Adrenal gland (tissue), 5 donors: ENCODE data around the gene ADAM33.

ENCODE experiments used
- POLR2A ChIP-seq, 2 donors: fragments of 450-650 bp; IDR thresholded peaks; one replicate each; pipeline ENCODE4 v1.6.1; 2017; ENCODE audit warnings: antibody characterized with exemption in 2 of 2, mild to moderate bottlenecking in 2 of 2, moderate library complexity in 1 of 2
- TF ChIP-seq, protein P1 (sequence below), 6 experiments: fragments of 450-650 bp in 4 of 6; fragments of 200-600 bp in 2 of 6; sonication (generic) in 1 of 6; IDR thresholded peaks; 1 replicate in 5 of 6; 2 replicates in 1 of 6; pipeline versions ENCODE4 v1.5.1 to v1.8.0; 2016 to 2021; ENCODE audit warnings: antibody characterized with exemption in 6 of 6, mild to moderate bottlenecking in 2 of 6, moderate library complexity in 1 of 6
- donor health status: DM: no; HTN: no; CAD: no.

GRCh38 chr20:3706774-3707507 lies 25.1 kb upstream of the ADAM33 start:
- TF ChIP-seq, protein P1, sequence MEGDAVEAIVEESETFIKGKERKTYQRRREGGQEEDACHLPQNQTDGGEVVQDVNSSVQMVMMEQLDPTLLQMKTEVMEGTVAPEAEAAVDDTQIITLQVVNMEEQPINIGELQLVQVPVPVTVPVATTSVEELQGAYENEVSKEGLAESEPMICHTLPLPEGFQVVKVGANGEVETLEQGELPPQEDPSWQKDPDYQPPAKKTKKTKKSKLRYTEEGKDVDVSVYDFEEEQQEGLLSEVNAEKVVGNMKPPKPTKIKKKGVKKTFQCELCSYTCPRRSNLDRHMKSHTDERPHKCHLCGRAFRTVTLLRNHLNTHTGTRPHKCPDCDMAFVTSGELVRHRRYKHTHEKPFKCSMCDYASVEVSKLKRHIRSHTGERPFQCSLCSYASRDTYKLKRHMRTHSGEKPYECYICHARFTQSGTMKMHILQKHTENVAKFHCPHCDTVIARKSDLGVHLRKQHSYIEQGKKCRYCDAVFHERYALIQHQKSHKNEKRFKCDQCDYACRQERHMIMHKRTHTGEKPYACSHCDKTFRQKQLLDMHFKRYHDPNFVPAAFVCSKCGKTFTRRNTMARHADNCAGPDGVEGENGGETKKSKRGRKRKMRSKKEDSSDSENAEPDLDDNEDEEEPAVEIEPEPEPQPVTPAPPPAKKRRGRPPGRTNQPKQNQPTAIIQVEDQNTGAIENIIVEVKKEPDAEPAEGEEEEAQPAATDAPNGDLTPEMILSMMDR (IDR thresholded peaks at IDR 0.05): no peak
- no peak for TF ChIP-seq POLR2A (IDR thresholded peaks at IDR 0.05)
